HG03521 (cell line): ENCODE measurements around the gene CLDN15.

Source experiments
- ATAC-seq: cut with Tn5 transposase; IDR thresholded peaks from one replicate; pipeline ENCODE4 v1.9.1; 2021; ENCODE audit warnings: mild to moderate bottlenecking, moderate library complexity; ENCODE audit not compliant: unreplicated experiment

CLDN15 gene

GRCh38 chr7:101244375-101245146, 7.0 kb upstream of the CLDN15 start, which contains the start of gene FIS1:
Gene FIS1 (minus strand): TSS chr7:101245081. CDS start chr7:101245004, 77 bp downstream.
- ATAC-seq: peak; percentile 85

GRCh38 chr7:101243646-101244374, 6.2 kb upstream of the CLDN15 start:
- ATAC-seq: no peak

DNA sequence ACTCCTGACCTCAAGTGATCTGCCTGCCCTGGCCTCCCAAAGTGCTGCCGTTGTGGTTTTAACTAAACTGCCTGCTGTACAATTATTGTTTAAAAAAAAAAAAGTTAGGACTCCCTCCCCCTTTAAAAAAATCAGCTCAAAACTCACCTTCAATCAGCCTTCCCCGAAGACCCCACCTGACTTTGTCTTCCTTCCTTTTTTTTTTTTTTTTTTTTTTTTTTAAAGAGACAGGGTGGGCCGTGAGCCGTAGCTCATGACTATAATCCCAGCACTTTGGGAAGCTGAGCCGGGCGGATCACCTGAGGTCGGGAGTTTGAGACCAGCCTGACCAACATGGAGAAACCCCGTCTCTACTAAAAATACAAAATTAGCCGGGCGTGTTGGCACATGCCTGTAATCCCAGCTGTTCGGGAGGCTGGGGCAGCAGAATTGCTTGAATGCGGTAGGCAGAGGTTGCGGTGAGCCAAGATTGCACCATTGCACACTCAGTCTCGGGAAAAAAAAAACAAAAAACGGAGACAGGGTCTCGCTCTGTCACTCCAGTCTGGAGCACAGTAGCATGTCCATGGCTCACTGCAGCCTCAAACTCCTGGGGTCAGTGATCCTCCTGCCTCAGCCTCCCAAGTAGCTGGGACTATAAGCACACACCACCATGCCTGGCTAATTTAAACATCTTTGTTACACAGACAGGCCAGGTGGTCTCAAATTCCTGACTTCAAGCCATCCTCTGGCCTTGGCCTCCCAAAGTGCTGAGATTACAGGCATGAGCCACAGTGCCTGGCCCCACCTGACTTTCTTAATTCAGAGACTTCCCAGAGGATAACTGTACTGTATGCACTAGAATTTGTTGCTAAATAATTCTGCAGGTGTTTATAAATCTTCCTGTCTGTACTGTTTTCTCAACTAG, 4.1 kb upstream of the CLDN15 start:
- no peak for ATAC-seq

GRCh38 chr7:101241015-101241363, 3.4 kb upstream of the CLDN15 start:
- ATAC-seq: no peak

DNA sequence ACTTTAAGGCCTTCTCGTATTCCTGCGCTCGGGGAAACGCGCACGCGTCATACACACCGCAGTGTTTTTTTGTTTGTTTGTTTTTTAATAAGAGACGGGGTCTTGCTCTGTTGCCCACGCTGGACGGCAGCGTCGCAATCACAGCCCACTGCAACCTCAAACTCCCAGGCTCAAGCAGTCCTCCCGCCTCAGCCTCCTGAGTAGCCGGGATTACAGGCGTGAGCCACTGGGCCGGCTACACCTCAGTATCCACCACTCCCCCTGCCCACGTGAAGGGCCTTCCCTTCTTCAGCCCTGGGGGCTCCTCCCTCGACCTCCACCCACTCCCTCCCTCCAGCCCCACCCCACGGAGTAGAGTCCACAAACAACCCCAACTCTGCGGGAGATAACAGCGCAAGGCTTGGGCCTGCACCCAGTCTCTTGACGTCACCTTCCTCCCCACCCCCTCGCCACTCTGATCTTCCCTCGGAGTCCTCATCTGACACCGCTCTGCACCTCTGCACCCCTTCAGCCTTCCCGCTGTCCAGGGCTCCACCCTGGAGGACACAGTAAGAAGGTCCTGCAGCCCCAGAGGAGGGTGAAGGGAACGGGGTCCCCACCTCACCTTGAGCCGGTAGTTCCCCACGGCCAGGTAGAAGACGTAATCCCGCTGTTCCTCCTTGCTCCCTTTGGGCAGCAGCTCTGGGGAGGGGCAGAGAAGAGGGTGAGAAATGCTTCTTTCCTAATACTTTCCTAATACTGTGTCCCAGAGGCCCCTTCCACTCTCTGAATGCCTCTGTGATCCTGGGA, 2.8 kb upstream of the CLDN15 start:
- ATAC-seq: no peak

DNA sequence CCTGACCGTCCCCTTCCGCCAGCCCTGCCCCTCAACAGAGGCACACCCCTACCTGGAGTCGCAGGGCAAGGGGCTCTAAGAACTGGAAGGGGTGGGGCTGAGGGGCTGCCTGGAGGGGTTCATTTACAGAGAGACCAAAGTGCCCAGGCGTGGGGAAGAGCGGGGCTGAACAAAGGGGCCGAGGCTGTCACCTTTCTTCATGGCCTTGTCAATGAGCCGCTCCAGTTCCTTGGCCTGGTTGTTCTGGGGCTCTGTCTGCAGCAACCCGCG, 2.3 kb upstream of the CLDN15 start:
- no peak for ATAC-seq

- ATAC-seq: no peak
Measured at GRCh38 chr7:101239191-101239950, 1.8 kb upstream of the CLDN15 start.

GRCh38 chr7:101238226-101239182, 902 bp upstream of the CLDN15 start:
- ATAC-seq: no peak

GRCh38 chr7:101236292-101236835, 1.2 kb downstream of the CLDN15 start:
- no peak for ATAC-seq

DNA sequence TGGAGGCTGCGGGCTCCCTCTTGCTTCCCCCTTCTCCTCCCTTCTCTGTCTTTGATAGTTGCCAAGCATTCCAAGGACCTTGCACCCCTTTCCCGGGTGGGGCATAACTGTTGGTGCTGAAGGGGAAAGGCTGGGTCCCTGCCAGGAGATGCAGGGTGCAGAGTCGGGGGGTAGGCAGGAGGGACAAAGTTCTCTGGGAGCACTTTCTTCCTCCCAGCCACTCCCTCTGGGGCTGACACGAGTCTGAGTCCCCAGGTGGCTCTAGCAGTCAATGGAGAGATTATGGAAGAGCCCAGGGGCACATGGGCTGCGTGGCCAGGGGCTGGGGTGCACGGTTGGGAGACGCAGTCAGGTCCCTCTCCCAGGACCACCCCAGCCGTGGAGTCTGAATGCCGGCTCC, 2.1 kb downstream of the CLDN15 start:
- ATAC-seq: no peak

DNA sequence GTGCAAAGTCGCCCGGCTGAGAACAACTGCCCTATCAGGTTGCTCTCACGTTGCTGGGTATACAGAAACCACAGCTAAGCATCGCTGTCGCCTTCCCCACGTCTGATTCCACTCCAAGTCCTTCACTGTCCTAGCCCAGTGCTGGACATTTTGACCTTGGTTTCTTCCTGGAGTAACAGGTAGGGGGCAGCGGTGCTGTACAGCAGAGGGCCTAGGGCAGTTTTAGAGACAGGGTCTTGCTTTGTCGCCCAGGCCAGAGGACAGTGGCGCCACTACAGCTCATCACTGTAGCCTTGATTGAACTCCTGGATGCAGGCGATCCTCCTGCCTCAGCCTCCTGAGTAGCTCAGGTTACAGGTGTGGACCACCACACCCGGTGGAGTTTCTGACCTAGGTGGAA, 2.6 kb downstream of the CLDN15 start:
- no peak for ATAC-seq

DNA sequence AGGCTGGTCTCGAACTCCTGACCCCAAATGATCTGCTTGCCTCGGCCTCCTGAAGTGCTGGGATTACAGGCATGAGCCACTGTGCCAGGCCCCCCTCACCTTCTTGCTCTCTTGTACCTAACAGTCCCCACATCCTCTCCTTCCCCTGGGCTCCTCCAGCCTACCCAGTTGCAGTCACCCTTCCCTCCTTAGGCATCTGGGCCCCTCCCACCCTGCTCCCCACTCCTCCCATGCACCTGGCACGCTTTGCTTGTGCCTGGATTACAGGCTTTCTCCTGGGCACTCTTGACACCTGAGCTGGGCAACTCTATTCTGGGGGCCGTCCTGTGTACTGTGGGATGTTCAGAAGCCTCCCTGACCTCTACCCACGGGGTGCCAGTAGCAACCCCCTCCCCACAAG, 3.0 kb downstream of the CLDN15 start:
- no peak for ATAC-seq

DNA sequence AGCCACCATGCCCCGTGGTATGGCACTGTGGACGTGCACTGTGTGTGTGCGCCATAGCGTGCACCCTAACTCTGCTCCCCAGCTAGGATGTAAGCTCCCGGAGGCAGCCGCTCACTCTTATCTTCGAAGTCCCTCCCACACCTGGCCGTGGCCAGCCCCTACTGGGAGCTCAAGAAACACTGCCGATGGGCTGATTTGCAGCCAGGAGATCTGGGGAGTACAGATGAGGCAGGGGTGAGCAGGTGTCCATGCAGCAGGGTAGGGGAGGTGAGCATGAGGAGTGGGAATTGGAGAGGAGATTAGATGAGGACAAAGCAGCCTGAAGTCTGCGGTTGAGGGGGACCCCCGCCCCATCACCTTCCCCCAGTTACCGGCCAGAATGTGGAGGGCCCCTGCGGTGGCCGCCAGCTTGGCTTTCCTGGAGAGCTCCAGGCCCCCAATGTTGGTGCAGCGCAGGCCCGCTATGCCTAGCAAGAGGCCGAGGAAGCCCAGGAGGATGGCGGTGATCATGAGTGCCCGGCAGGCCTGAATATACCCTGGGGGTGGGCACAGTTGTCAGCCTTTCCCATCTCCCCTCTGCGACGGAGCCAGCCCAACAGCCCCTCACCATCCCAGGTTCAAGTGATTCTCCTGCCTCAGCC, 3.6 kb downstream of the CLDN15 start:
- no peak for ATAC-seq

DNA sequence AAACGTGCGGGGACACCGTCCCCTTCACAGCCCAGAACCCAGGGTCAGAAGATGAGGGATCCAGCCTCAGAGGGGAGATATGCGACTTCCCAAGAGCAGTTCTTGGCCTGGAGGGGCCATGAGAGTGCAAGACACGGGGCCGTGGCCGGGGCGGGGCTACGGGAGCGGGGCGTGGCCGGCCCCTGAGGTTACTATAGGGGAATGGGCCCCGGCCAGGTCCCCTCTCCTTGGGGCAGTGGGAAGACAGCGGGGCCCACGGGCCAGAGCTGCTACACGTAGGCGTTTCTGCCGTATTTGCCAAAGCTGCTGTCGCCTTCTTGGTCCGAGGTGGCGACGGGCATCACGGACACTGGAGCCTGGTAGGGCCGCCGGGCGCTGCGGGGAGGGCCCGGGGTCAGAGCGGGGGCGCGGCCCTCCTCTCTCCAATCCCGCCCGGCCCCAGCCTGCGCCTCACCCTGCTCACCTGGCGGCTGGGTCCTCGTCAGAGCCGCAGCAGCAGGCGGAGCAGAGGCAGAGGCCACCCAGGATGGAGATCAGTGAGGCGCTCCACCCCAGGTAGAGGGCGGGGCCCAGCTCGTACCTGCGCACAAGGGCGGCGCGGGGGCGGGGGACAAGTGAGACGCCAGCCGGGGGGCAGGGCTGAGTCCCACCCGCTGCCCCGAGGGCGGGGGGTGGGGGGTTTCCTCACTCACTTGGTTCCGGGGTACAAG, 5.3 kb downstream of the CLDN15 start:
- ATAC-seq: no peak

DNA sequence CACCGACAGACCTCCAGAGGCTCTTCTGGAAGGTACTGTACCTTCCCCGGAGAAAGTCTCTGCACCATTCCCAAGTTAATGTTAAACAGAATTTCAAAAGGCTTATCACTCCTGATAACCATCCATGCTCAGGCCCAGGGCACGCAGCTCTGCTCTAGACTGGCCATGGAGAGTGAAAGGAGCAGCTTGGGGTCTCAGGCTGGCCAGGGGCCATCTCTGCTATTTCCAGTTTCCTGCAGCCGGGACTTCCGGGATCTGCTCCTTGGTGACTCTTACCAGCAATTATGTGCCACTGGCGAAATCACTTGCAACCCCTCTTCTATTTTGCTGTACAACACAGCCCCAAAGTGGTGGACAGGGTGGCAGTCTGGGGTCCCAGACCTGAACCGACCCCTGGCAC, 6.0 kb downstream of the CLDN15 start:
- ATAC-seq: no peak

GRCh38 chr7:101226721-101227120, 10.9 kb downstream of the CLDN15 start:
- no peak for ATAC-seq

DNA sequence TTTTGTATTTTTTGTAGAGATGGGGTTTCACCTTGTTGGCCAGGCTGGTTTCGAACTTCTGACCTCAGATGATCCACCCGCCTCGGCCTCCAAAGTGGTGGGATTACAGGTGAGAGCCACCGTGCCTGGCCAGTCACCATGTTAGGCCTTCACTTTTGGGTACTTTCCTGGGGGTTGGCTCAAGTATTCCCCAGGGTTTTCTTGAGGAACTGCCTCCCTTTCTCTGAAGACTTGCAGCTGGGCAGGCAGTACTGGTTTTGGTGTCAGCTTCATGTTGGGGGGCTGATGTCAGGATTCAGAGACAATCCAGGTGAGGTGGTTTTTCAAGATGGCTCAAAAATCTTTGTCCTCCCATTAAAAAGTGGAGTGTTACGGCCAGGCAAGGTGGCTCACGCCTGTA, 12.0 kb downstream of the CLDN15 start:
- ATAC-seq: no peak

DNA sequence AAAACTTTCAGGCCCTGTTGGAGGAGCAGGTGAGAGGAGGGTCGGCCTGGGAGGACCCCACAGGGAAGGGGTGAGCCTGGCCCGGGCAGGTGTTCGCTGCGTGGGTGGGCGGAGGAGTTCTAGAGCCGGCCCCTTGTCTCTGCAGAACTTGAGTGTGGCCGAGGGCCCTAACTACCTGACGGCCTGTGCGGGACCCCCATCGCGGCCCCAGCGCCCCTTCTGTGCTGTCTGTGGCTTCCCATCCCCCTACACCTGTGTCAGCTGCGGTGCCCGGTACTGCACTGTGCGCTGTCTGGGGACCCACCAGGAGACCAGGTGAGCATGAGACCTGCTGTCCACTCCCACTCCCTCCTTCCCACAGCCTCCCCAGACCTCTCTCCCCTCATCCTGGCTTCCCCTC, 14.1 kb downstream of the CLDN15 start:
- no peak for ATAC-seq
